GM23338 (cell line): ENCODE results near the gene NINL. TPM values are rescaled to one million over a fixed set of nuclear protein-coding genes. Genes with fewer than 3 reads are reported as not detected.
"Not testable (repeated sequence)": the region's sequence is repeated elsewhere in the genome, so short reads cannot be mapped to it uniquely, and the experiment has no call there.

ENCODE experiments used
- ATAC-seq: fragments of 200-7000 bp; cut with Tn5 transposase; 3 replicates; pipeline ENCODE4 v1.9.1; 2020
- DNase-seq: peaks from one replicate; pipeline ENCODE4 v3.0.0-alpha.2; 2015; ENCODE audit warnings: low spot score
- H2AFZ ChIP-seq: fragments of 200-600 bp; sonication (generic); 2 replicates; pipeline ENCODE4 v1.8.0; 2016; ENCODE audit warnings: antibody characterized with exemption, mild to moderate bottlenecking, moderate library complexity
- H3F3A ChIP-seq: fragments of 200-600 bp; sonication (generic); replicated peaks from 2 replicates; pipeline ENCODE4 v1.8.0; 2017; ENCODE audit warnings: antibody characterized with exemption, mixed run types, low read depth
- H3K27ac ChIP-seq: fragments of 200-600 bp; sonication (generic); 2 replicates; pipeline ENCODE4 v1.6.1; 2016; ENCODE audit warnings: low read depth
- H3K27me3 ChIP-seq: fragments of 200-600 bp; sonication (generic); 2 replicates; pipeline ENCODE4 v1.8.0; 2016; ENCODE audit warnings: mild to moderate bottlenecking, mixed run types, moderate library complexity; ENCODE audit not compliant: insufficient read depth
- H3K36me3 ChIP-seq: fragments of 200-600 bp; sonication (generic); 2 replicates; pipeline ENCODE4 v1.8.0; 2016; ENCODE audit warnings: mild to moderate bottlenecking; ENCODE audit not compliant: insufficient read depth
- H3K4me1 ChIP-seq: fragments of 200-600 bp; sonication (generic); 2 replicates; pipeline ENCODE4 v1.8.0; 2016; ENCODE audit warnings: mild to moderate bottlenecking, moderate library complexity; ENCODE audit not compliant: insufficient read depth
- H3K4me2 ChIP-seq: fragments of 200-600 bp; sonication (generic); 2 replicates; pipeline ENCODE4 v1.7.1; 2017; ENCODE audit warnings: mixed run types
- H3K4me3 ChIP-seq: fragments of 200-600 bp; sonication (generic); 2 replicates; pipeline ENCODE4 v1.6.1; 2016; ENCODE audit warnings: mixed run types
- H3K79me2 ChIP-seq: fragments of 200-600 bp; sonication (generic); replicated peaks from 2 replicates; pipeline ENCODE4 v1.8.0; 2017; ENCODE audit warnings: mild to moderate bottlenecking; ENCODE audit not compliant: insufficient read depth
- H3K9me2 ChIP-seq: fragments of 200-600 bp; sonication (generic); 2 replicates; pipeline ENCODE4 v1.8.0; 2017; ENCODE audit not compliant: insufficient read depth
- H4K20me1 ChIP-seq: fragments of 200-600 bp; sonication (generic); replicated peaks from 2 replicates; pipeline ENCODE4 v1.8.0; 2017; ENCODE audit warnings: mild to moderate bottlenecking; ENCODE audit not compliant: insufficient read depth
- H3K27ac Mint-ChIP-seq: 2 replicates; pipeline ENCODE4 v1.8.0; 2020; ENCODE audit warnings: inconsistent platforms, mild to moderate bottlenecking, moderate library complexity, mixed read lengths
- H3K27me3 Mint-ChIP-seq: 3 replicates; pipeline ENCODE4 v1.8.0; 2022; ENCODE audit warnings: low read depth, mild to moderate bottlenecking, moderate library complexity, mixed read lengths, inconsistent platforms; ENCODE audit not compliant: insufficient read depth, poor library complexity
- H3K36me3 Mint-ChIP-seq: 3 replicates; pipeline ENCODE4 v1.8.0; 2021; ENCODE audit warnings: low read depth, mild to moderate bottlenecking, inconsistent platforms, moderate library complexity, mixed read lengths
- H3K4me1 Mint-ChIP-seq: 3 replicates; pipeline ENCODE4 v1.8.0; 2020; ENCODE audit warnings: mild to moderate bottlenecking, inconsistent platforms, mixed read lengths
- H3K4me3 Mint-ChIP-seq: 3 replicates; pipeline ENCODE4 v1.8.0; 2021; ENCODE audit warnings: moderate library complexity, mild to moderate bottlenecking, inconsistent platforms, mixed read lengths
- H3K9me3 Mint-ChIP-seq: 3 replicates; pipeline ENCODE4 v1.8.0; 2020; ENCODE audit warnings: moderate library complexity, mild to moderate bottlenecking, inconsistent platforms, mixed read lengths
- CREB1 ChIP-seq: fragments of 250-450 bp; sonication (Bioruptor Pico); IDR thresholded peaks from 2 replicates; pipeline ENCODE4 v1.5.0; 2020; ENCODE audit warnings: low read depth, mild to moderate bottlenecking, moderate library complexity
- EZH2phosphoT487 ChIP-seq: fragments of 200-600 bp; sonication (generic); IDR thresholded peaks from one replicate; pipeline ENCODE4 v1.8.1; 2018; ENCODE audit warnings: antibody characterized with exemption; ENCODE audit not compliant: unreplicated experiment
- NANOG ChIP-seq: IDR thresholded peaks from 2 replicates; pipeline ENCODE4 v1.6.1; 2016; ENCODE audit warnings: antibody characterized with exemption, borderline replicate concordance
- STAT1 ChIP-seq: IDR thresholded peaks from one replicate; pipeline ENCODE4 v1.6.1; 2016; ENCODE audit warnings: antibody characterized with exemption; ENCODE audit not compliant: unreplicated experiment
- ZNF114 ChIP-seq: fragments of 250-450 bp; sonication (Bioruptor Pico); IDR thresholded peaks from 2 replicates; pipeline ENCODE4 v1.5.0; 2020; ENCODE audit warnings: mild to moderate bottlenecking, moderate library complexity
- ZNF331 ChIP-seq: fragments of 250-450 bp; sonication (Bioruptor Pico); IDR thresholded peaks from 2 replicates; pipeline ENCODE4 v1.5.0; 2020; ENCODE audit warnings: low read depth, mild to moderate bottlenecking, moderate library complexity
- polyA plus RNA-seq: library from polyadenylated mRNA; unstranded; fragments of >200 nt; fragmentation: Nextera tagmentation; extraction: Ambion mirVana; gene quantifications from 2 replicates; pipeline ENCODE4 v1.2.1, GENCODE V29; 2016
- total RNA-seq: library from RNA; depleted of rRNA; stranded (reverse); fragments of >200 nt; shearing (Covaris generic); gene quantifications from 2 replicates; pipeline ENCODE4 v1.2.3, GENCODE V29; 2014
- TF ChIP-seq, protein P1 (sequence below): fragments of 250-450 bp; sonication (Bioruptor Pico); IDR thresholded peaks from 2 replicates; pipeline ENCODE4 v1.5.0; 2020; ENCODE audit warnings: mild to moderate bottlenecking, moderate library complexity
- TF ChIP-seq, protein P2 (sequence below), 2 experiments: fragments of 200-600 bp in 1 of 2; sonication (generic) in 1 of 2; conservative IDR thresholded peaks; 2 replicates each; pipeline versions ENCODE4 v1.5.1 to v1.6.1; 2016 to 2017; ENCODE audit warnings: antibody characterized with exemption in 2 of 2, low read depth in 2 of 2, mild to moderate bottlenecking in 2 of 2, moderate library complexity in 1 of 2
- TF ChIP-seq, protein P3 (sequence below): IDR thresholded peaks from one replicate; pipeline ENCODE4 v1.6.1; 2018; ENCODE audit warnings: antibody characterized with exemption; ENCODE audit not compliant: unreplicated experiment

Gene NINL
- total and polyA plus RNA-seq, 2 experiments from 2014 or later = 18.0 to 31.2 TPM

DNA sequence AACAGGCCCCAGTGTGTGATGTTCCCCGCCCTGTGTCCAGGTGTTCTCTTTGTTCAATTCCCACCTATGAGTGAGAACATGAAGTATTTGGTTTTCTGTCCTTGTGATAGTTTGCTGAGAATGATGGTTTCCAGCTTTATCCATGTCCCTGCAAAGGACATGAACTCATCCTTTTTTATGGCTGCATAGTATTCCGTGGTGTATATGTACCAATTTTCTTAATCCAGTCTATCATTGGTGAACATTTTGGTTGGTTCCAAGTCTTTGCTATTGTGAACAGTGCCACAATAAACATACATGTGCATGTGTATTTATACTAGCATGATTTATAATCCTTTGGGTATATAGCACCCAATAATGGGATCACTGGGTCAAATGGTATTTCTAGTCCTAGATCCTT lies 45.3 kb upstream of the NINL start:
- not testable (repeated sequence) for H3K4me3 ChIP-seq, H3K27ac ChIP-seq, H3K4me1 ChIP-seq, H3K9me2 ChIP-seq, H3K79me2 ChIP-seq, H2AFZ ChIP-seq, ATAC-seq, H4K20me1 ChIP-seq, H3K4me2 ChIP-seq, H3K36me3 ChIP-seq, H3K27ac Mint-ChIP-seq, H3K4me3 Mint-ChIP-seq, H3F3A ChIP-seq, DNase-seq, H3K27me3 ChIP-seq, H3K27me3 Mint-ChIP-seq
- H3K36me3 Mint-ChIP-seq = peaks cover 38% of the 10 kb centered on the region
- peaks cover 11% of the 10 kb centered on the region for H3K4me1 Mint-ChIP-seq
- peaks cover 22% of the 10 kb centered on the region for H3K9me3 Mint-ChIP-seq

DNA sequence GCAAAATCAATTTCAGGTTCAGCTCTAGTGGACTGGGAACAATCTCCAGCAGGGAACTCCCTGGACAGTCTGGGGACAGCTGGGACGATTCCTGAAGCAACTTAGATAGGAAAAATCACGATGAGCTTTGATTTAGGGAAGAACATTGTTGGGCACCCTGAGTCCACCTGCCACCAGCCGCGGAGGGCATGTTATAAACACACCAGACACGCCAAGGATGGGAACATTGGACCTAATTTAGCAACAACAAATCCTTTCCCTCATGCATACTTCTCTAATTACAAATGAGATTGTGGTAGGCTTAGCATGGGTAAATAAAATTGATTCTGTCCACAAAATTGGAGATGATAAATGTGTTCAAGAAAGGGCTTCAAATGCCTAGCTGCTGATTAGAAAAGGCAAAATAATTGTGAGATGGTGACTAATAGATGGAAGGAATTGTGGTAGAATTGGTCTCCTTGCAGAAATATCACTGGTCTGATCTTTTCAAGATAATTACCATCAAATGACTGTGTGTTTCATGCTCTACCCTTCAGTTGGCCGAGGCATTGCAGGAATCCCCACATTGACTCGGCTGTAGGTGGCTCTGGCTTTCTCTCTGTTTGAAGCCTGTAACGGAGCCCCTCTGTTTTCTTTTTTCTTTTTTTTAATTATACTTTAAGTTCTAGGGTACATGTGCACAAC lies 44.6 kb upstream of the NINL start:
- no peak overlapping the region for H3K27ac Mint-ChIP-seq
- Histone ChIP-seq H3K4me1 (peaks cover 8% of the 10 kb centered on the region; the same call in 1 of the 2 replicates), H2AFZ (no peak overlapping the region), H3K9me2 (no peaks in the 10 kb centered on the region), H3K4me3 (no peak overlapping the region), H3K27ac (no peak overlapping the region), H3K4me2 (no peak overlapping the region), H3K36me3 (no peaks in the 10 kb centered on the region; the same call in 1 of the 2 replicates), H4K20me1 (no peaks in the 10 kb centered on the region), H3K27me3 (peaks cover 6% of the 10 kb centered on the region; the same call in 1 of the 2 replicates), H3F3A (0 out of 2 replicates have a peak, but pooled peaks cover 2% of the 10 kb centered on the region), H3K79me2 (0 out of 2 replicates have a peak, but pooled peaks cover 10% of the 10 kb centered on the region)
- H3K4me1 Mint-ChIP-seq = peaks cover 11% of the 10 kb centered on the region
- no peak overlapping the region for H3K4me3 Mint-ChIP-seq
- H3K27me3 Mint-ChIP-seq = peaks cover 6% of the 10 kb centered on the region
- H3K9me3 Mint-ChIP-seq = peaks cover 21% of the 10 kb centered on the region
- H3K36me3 Mint-ChIP-seq = peaks cover 32% of the 10 kb centered on the region
- DNase-seq = no peak
- ATAC-seq = no peak
- TF ChIP-seq STAT1 (no peak), CREB1 (no peak), NANOG (no peak), ZNF114 (CRISPR knock-in tag) (no peak), EZH2phosphoT487 (no peak), ZNF331 (no peak)
- TF ChIP-seq, protein P1, sequence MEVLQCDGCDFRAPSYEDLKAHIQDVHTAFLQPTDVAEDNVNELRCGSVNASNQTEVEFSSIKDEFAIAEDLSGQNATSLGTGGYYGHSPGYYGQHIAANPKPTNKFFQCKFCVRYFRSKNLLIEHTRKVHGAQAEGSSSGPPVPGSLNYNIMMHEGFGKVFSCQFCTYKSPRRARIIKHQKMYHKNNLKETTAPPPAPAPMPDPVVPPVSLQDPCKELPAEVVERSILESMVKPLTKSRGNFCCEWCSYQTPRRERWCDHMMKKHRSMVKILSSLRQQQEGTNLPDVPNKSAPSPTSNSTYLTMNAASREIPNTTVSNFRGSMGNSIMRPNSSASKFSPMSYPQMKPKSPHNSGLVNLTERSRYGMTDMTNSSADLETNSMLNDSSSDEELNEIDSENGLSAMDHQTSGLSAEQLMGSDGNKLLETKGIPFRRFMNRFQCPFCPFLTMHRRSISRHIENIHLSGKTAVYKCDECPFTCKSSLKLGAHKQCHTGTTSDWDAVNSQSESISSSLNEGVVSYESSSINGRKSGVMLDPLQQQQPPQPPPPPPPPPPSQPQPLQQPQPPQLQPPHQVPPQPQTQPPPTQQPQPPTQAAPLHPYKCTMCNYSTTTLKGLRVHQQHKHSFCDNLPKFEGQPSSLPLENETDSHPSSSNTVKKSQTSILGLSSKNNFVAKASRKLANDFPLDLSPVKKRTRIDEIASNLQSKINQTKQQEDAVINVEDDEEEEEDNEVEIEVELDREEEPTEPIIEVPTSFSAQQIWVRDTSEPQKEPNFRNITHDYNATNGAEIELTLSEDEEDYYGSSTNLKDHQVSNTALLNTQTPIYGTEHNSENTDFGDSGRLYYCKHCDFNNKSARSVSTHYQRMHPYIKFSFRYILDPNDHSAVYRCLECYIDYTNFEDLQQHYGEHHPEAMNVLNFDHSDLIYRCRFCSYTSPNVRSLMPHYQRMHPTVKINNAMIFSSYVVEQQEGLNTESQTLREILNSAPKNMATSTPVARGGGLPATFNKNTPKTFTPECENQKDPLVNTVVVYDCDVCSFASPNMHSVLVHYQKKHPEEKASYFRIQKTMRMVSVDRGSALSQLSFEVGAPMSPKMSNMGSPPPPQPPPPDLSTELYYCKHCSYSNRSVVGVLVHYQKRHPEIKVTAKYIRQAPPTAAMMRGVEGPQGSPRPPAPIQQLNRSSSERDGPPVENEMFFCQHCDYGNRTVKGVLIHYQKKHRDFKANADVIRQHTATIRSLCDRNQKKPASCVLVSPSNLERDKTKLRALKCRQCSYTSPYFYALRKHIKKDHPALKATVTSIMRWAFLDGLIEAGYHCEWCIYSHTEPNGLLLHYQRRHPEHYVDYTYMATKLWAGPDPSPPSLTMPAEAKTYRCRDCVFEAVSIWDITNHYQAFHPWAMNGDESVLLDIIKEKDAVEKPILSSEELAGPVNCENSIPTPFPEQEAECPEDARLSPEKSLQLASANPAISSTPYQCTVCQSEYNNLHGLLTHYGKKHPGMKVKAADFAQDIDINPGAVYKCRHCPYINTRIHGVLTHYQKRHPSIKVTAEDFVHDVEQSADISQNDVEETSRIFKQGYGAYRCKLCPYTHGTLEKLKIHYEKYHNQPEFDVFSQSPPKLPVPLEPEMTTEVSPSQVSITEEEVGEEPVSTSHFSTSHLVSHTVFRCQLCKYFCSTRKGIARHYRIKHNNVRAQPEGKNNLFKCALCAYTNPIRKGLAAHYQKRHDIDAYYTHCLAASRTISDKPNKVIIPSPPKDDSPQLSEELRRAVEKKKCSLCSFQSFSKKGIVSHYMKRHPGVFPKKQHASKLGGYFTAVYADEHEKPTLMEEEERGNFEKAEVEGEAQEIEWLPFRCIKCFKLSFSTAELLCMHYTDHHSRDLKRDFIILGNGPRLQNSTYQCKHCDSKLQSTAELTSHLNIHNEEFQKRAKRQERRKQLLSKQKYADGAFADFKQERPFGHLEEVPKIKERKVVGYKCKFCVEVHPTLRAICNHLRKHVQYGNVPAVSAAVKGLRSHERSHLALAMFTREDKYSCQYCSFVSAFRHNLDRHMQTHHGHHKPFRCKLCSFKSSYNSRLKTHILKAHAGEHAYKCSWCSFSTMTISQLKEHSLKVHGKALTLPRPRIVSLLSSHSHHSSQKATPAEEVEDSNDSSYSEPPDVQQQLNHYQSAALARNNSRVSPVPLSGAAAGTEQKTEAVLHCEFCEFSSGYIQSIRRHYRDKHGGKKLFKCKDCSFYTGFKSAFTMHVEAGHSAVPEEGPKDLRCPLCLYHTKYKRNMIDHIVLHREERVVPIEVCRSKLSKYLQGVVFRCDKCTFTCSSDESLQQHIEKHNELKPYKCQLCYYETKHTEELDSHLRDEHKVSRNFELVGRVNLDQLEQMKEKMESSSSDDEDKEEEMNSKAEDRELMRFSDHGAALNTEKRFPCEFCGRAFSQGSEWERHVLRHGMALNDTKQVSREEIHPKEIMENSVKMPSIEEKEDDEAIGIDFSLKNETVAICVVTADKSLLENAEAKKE (CRISPR knock-in tag) = no peak
- TF ChIP-seq, protein P2, sequence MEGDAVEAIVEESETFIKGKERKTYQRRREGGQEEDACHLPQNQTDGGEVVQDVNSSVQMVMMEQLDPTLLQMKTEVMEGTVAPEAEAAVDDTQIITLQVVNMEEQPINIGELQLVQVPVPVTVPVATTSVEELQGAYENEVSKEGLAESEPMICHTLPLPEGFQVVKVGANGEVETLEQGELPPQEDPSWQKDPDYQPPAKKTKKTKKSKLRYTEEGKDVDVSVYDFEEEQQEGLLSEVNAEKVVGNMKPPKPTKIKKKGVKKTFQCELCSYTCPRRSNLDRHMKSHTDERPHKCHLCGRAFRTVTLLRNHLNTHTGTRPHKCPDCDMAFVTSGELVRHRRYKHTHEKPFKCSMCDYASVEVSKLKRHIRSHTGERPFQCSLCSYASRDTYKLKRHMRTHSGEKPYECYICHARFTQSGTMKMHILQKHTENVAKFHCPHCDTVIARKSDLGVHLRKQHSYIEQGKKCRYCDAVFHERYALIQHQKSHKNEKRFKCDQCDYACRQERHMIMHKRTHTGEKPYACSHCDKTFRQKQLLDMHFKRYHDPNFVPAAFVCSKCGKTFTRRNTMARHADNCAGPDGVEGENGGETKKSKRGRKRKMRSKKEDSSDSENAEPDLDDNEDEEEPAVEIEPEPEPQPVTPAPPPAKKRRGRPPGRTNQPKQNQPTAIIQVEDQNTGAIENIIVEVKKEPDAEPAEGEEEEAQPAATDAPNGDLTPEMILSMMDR (conservative IDR thresholded peaks at IDR 0.05; ENCODE audit: low read depth in 2 of 2) = no peak
- TF ChIP-seq, protein P3, sequence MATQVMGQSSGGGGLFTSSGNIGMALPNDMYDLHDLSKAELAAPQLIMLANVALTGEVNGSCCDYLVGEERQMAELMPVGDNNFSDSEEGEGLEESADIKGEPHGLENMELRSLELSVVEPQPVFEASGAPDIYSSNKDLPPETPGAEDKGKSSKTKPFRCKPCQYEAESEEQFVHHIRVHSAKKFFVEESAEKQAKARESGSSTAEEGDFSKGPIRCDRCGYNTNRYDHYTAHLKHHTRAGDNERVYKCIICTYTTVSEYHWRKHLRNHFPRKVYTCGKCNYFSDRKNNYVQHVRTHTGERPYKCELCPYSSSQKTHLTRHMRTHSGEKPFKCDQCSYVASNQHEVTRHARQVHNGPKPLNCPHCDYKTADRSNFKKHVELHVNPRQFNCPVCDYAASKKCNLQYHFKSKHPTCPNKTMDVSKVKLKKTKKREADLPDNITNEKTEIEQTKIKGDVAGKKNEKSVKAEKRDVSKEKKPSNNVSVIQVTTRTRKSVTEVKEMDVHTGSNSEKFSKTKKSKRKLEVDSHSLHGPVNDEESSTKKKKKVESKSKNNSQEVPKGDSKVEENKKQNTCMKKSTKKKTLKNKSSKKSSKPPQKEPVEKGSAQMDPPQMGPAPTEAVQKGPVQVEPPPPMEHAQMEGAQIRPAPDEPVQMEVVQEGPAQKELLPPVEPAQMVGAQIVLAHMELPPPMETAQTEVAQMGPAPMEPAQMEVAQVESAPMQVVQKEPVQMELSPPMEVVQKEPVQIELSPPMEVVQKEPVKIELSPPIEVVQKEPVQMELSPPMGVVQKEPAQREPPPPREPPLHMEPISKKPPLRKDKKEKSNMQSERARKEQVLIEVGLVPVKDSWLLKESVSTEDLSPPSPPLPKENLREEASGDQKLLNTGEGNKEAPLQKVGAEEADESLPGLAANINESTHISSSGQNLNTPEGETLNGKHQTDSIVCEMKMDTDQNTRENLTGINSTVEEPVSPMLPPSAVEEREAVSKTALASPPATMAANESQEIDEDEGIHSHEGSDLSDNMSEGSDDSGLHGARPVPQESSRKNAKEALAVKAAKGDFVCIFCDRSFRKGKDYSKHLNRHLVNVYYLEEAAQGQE = no peak
